Measurements from ENCODE around the gene SEPTIN8. TPM values are rescaled to one million over a fixed set of nuclear protein-coding genes. Genes with fewer than 3 reads are reported as not detected.

Gene SEPTIN8
- 29.5 TPM for total RNA-seq

- DNase-seq: peak; percentile 37
Measured at GRCh38 chr5:132777209-132778069, at the start of gene SEPTIN8. TSS of gene SEPTIN8 (minus strand) at chr5:132777239. CDS start at chr5:132777137, 102 bp downstream.

DNA sequence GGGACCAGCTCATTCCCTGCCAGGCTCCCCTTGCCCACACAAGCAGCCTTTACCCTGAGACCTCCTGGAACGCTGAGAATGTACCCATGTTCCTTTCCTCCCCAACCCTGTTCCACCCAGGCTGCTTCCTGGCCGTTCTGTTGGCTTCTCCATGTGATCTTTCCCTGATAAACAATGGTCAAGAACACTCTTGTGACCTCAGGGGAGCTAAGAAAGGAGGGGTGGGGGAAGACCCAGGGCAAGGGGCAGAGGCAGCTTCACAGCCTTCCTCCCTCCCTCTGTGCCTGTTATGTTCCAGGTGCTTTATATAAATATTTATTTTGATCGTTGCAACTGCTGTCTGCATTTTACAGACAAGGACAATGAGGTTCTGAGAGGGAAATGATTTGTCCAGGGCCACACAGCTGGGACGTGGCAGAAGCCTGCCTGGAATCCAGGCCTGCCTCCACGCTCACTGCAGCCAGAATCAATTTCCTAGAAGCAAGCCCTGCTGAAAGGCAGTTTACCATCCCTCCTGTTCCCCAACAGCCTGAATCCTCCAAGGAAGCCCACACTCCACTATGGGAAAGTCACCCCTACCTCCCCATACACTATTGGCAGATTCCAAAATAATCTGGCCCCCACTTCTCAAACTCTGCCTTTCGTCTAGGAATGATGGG, 49.5 kb upstream of the SEPTIN8 start:
- DNase-seq: no peak

DNA sequence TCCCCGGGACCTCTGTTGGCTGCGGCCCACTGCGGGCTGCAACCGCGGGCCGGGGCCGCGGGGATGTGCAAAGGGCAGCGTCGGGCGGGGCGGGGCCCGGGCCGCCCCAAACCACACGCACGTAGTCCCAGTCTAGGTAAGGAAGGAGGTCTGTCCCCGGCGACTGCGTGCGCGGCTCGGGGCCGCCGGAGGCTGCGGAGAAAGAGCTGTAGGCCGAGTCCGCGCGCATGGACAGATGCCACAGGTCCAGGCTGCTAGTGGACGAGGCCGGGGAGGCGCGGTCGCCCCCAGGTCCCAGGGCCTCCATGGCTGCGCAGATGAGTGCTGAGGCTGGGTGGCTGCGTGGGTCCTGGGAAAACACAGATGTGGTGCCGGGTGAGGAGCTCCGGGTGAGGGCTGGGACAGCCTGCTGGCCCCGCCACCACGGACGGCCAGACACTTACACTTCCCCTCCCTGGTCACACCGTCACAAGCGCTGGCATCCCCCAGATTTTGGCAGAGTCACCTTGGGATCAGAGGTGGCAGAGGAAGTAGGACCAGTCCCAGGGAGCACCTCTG, 48.9 kb upstream of the SEPTIN8 start:
- no peak for DNase-seq

- no peak for DNase-seq
Measured at GRCh38 chr5:132825033-132825833, 48.2 kb upstream of the SEPTIN8 start.

DNA sequence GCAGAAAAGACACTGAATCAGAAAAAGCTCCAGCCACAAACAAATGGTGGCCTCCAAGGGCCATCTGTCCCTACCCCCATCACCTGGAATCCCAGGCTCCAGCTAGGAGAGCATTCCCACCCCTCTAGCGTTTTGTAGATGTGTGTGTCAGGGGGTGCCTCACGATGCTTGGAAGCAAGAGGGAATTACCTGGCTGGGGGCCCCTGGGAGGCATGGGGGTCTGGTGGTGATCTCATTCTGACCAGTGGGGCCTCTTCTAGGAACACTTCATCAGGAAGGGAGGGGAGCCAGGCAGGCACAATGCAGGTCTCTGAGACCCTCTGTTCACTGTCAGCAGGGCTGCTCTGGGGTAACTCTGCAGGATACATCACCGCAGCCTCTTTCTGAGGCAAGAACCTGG, 47.4 kb upstream of the SEPTIN8 start:
- no peak for DNase-seq

GRCh38 chr5:132823481-132824050, 46.5 kb upstream of the SEPTIN8 start:
- no peak for DNase-seq

DNA sequence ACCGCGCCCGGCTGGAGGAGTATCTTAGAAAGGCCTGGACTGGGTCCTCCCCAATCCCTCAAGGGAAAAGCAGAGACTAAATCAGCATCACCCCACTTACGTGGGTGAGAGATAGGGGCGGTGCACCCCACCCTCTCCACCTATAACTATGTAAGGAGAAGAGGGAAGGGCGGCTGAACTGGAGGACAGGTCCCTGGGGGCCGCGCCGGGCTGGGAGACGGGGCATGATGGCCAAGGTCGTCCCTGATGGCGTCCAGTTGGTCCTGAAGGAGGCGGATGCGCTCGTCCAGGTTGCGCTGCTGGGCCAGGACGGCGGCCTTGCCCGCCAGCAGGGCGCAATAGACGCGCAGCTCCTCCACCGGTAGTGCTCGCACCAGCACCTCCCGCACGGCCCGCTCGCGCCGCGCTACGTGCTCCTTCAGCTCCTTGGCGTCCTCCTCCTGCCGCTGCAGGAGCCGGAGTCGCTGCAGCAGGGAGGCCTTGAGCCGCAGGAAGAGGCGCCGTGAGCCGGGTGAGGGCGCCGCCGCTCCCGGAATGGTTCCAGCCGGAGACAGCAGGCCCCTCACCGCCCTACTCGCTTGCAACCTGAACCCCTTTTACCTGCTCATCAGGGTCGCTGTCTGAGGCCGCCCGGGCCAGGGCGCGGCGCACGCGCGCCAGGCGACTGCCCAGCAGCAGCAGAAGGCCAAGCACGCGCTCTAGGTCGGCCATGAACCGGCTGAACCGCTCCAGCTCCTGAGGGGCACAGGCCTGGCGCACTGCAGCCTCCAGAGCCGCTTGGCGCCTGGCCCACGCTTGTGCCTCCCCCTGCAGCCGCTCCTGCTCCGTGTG, 45.8 kb upstream of the SEPTIN8 start:
- no peak for DNase-seq

DNA sequence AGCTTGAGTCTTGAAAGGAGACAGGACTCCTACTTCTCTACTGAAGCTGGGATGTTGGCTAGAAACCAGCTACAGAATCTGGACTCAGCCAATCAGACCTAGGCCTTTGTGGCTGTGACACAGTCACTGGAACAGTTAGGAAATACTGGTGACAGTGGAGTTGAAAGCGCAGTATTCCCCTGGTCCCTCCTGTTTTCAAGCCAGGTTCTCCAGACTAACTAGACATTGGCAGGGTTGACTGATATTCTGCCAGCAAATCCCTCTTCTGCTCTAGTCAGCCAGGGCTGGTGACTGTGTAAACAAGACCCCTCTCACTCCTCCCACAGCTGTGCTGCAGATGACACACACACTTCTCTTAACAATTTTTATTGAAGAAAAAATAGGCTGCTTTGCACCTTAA, 44.8 kb upstream of the SEPTIN8 start:
- DNase-seq: no peak

DNA sequence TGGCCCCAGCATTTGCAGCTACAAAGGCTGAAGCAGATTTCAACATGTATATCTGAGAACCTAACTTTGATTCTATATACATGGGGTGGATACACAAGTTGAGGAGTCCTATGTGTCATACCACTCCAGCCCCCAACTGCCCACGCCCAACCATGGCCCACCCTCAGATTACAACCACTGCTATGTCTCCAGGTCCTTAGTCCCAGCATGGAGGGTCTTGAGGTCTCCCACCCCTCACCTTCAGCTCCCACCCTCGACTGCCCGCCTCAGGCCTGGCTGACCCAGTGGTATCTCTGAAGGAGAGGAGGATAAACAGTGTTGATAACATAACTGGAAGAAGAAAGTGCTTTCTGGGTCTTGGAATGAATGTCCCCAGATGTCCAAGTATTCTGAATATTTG, 44.3 kb upstream of the SEPTIN8 start:
- DNase-seq: no peak

GRCh38 chr5:132820162-132820754, 43.2 kb upstream of the SEPTIN8 start:
- DNase-seq: peak; percentile 91

- no peak for DNase-seq
Measured at GRCh38 chr5:132819468-132819867, 42.4 kb upstream of the SEPTIN8 start.

DNA sequence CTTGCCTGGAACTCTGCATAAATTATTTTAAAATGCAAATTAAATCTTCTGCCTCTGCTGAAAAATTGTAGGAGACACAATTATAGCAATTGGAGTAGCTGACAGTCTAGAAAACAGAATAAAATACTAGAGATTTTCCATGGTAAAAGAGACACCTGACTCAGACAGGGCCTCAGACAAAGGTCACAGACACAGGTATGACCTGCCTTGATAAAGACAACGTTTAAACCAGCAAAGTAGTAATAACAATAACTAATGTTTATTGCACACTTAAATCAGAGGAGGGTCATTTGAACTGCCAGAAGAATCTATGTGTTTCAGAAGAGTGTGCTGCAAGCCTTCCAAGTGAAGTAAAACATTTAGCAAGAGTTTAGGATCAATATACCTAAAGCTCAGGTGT, 40.0 kb upstream of the SEPTIN8 start:
- DNase-seq: no peak

- no peak for DNase-seq
Measured at GRCh38 chr5:132816554-132816953, 39.5 kb upstream of the SEPTIN8 start.

GRCh38 chr5:132816083-132816482, 39.0 kb upstream of the SEPTIN8 start:
- no peak for DNase-seq

GRCh38 chr5:132815454-132815853, 38.4 kb upstream of the SEPTIN8 start:
- DNase-seq: no peak

- DNase-seq: no peak
Measured at GRCh38 chr5:132814503-132815294, 37.7 kb upstream of the SEPTIN8 start.

- no peak for DNase-seq
Measured at GRCh38 chr5:132813599-132814502, 36.8 kb upstream of the SEPTIN8 start.

- DNase-seq: peak; percentile 78
Measured at GRCh38 chr5:132812781-132813598, 36.0 kb upstream of the SEPTIN8 start, which contains the start of gene SOWAHA. TSS of gene SOWAHA (plus strand) at chr5:132813302. CDS start at chr5:132813622, 320 bp downstream.
